ENCODE data around the gene TMUB1.
A peak's percentile ranks its signal among the peaks of the same experiment; 100 is the strongest.

DNA sequence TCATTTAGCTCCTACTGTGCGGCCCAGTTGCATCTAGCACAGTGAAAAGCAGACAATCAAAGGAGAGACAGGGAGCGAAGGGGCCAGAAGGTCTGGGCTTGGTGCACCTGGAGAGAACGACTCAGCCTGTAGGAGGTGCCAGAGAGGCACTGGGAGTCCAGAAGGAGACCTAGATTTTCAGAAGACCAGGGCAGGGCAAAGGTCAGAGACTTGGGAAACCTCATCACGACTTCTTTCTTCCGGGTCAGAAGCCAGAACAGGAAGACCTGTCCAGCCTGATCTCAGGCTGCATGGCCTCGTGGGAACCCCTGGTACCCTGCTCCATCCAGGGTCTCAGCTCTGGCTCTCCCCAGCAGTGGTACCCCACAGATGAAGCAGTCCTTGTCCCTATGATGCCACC, 8.1 kb upstream of the TMUB1 start:
- TF ChIP-seq, protein P1, sequence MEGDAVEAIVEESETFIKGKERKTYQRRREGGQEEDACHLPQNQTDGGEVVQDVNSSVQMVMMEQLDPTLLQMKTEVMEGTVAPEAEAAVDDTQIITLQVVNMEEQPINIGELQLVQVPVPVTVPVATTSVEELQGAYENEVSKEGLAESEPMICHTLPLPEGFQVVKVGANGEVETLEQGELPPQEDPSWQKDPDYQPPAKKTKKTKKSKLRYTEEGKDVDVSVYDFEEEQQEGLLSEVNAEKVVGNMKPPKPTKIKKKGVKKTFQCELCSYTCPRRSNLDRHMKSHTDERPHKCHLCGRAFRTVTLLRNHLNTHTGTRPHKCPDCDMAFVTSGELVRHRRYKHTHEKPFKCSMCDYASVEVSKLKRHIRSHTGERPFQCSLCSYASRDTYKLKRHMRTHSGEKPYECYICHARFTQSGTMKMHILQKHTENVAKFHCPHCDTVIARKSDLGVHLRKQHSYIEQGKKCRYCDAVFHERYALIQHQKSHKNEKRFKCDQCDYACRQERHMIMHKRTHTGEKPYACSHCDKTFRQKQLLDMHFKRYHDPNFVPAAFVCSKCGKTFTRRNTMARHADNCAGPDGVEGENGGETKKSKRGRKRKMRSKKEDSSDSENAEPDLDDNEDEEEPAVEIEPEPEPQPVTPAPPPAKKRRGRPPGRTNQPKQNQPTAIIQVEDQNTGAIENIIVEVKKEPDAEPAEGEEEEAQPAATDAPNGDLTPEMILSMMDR (IDR thresholded peaks at IDR 0.05; ENCODE audit: low read length) = peak; percentile 68
- TF ChIP-seq EZH2phosphoT487 (IDR thresholded peaks at IDR 0.05; ENCODE audit: low read length) = no peak

All from MM.1S (cell line).